ENCODE results near the gene TRMT1L. TPM values are rescaled to one million over a fixed set of nuclear protein-coding genes. Genes with fewer than 3 reads are reported as not detected.

TRMT1L gene
- total RNA-seq, 1 experiment from 2014 or later = 26.1 TPM

DNA sequence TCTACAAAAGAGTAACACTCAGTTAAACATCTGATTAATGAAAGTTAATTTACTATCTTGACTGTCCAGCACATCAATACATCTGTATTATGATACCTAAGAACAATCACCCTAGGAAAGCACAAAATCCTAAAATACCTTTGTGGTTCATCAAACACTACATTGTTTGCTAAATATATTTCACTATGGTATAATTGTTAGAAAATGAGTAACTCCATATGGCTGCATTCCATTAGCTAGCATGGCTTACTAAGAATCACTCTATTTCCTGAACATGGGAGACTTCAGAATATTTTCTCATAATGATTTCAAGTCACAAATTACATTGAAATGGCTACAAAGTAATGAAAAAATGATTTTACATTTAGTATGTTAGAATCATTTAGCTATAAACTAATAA is 12.5 kb downstream of the TRMT1L start:
- DNase-seq = no peak
- Histone ChIP-seq H3K4me3 (ENCODE audit: low read length) (no peak overlapping the region), H3K9me2 (replicated peaks; ENCODE audit: insufficient read depth, low read length) (no peaks in the 10 kb centered on the region), H3K27me3 (ENCODE audit: low read length) (no peaks in the 10 kb centered on the region), H3K27ac (ENCODE audit: low read length) (no peak overlapping the region), H3K4me1 (ENCODE audit: low read length) (no peaks in the 10 kb centered on the region), H3K4me2 (ENCODE audit: low read depth, low read length, poor library complexity, severe bottlenecking) (no peak overlapping the region), H3K9ac (ENCODE audit: low read length) (no peak overlapping the region), H2AFZ (ENCODE audit: low read length) (no peak overlapping the region), H4K20me1 (ENCODE audit: insufficient read depth, low read depth, low read length) (no peaks in the 10 kb centered on the region), H3K79me2 (ENCODE audit: low read length) (no peaks in the 10 kb centered on the region), H3K36me3 (ENCODE audit: insufficient read depth, low read length) (peaks cover 47% of the 10 kb centered on the region), H3K9me3 (ENCODE audit: low read length) (no peaks in the 10 kb centered on the region)

DNA sequence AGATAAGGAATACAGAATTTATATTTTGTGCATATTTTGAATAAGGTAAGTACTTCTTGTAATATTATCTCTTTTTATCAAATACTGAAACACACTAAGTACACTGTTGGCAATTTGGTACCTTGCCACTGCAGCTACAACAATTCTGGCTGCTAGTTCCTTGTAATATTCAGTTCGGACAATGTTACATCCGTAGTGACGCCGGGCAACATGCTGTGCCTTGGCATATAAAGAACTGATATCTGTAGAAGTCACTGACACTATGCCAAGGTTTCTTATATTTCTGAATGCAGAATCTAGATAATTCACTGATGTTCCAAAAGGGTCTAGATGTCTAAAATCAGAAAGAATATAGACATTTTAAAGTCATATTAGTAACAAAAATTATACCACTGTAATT is 17.5 kb downstream of the TRMT1L start:
- no peak for DNase-seq
- no peaks in the 10 kb centered on the region for H3K27me3 ChIP-seq (ENCODE audit: low read length)
- H3K4me1 ChIP-seq (ENCODE audit: low read length) = no peaks in the 10 kb centered on the region
- peaks cover 30% of the 10 kb centered on the region for H3K36me3 ChIP-seq (ENCODE audit: insufficient read depth, low read length)
- no peak overlapping the region for H3K9ac ChIP-seq (ENCODE audit: low read length)
- no peaks in the 10 kb centered on the region for H3K79me2 ChIP-seq (ENCODE audit: low read length)
- no peak overlapping the region for H3K27ac ChIP-seq (ENCODE audit: low read length)
- no peaks in the 10 kb centered on the region for H3K9me2 ChIP-seq (replicated peaks; ENCODE audit: insufficient read depth, low read length)
- no peaks in the 10 kb centered on the region for H3K9me3 ChIP-seq (ENCODE audit: low read length)
- no peak overlapping the region for H3K4me2 ChIP-seq (ENCODE audit: low read depth, low read length, poor library complexity, severe bottlenecking)
- H4K20me1 ChIP-seq (ENCODE audit: insufficient read depth, low read depth, low read length) = no peaks in the 10 kb centered on the region
- no peak overlapping the region for H3K4me3 ChIP-seq (ENCODE audit: low read length)
- no peak overlapping the region for H2AFZ ChIP-seq (ENCODE audit: low read length)

- H3K4me1 ChIP-seq (ENCODE audit: low read length) = no peaks in the 10 kb centered on the region
- H3K4me2 ChIP-seq (ENCODE audit: low read depth, low read length, poor library complexity, severe bottlenecking) = no peak overlapping the region
- no peak overlapping the region for H3K9ac ChIP-seq (ENCODE audit: low read length)
- no peaks in the 10 kb centered on the region for H4K20me1 ChIP-seq (ENCODE audit: insufficient read depth, low read depth, low read length)
- no peaks in the 10 kb centered on the region for H3K9me3 ChIP-seq (ENCODE audit: low read length)
- DNase-seq = no peak
- H3K4me3 ChIP-seq (ENCODE audit: low read length) = no peak overlapping the region
- no peaks in the 10 kb centered on the region for H3K27me3 ChIP-seq (ENCODE audit: low read length)
- no peaks in the 10 kb centered on the region for H3K9me2 ChIP-seq (replicated peaks; ENCODE audit: insufficient read depth, low read length)
- H2AFZ ChIP-seq (ENCODE audit: low read length) = no peak overlapping the region
- no peak overlapping the region for H3K27ac ChIP-seq (ENCODE audit: low read length)
- peaks cover 27% of the 10 kb centered on the region for H3K36me3 ChIP-seq (ENCODE audit: insufficient read depth, low read length)
- no peaks in the 10 kb centered on the region for H3K79me2 ChIP-seq (ENCODE audit: low read length)
Observed at GRCh38 chr1:185137896-185138545, 18.7 kb downstream of the TRMT1L start.

DNA sequence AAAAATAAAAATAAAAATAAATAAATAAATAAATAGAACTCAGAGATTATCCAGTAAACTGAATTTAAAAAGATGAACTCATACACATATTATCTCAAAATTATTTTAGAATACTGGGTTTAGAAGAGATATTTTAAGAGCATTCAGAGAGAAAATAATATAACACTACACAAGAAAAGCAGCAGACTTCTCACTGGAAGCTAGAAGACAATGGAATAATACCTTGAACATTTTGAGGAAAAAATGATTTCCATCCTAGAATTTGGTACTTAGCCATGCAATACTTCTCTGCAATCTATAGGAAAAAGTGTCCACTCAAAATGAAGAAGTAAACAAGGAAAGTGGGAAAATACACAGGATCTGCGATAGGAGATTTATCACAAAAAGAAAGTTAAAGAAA is 24.2 kb downstream of the TRMT1L start:
- no peaks in the 10 kb centered on the region for H3K9me3 ChIP-seq (ENCODE audit: low read length)
- peaks cover 29% of the 10 kb centered on the region for H3K36me3 ChIP-seq (ENCODE audit: insufficient read depth, low read length)
- no peak overlapping the region for H2AFZ ChIP-seq (ENCODE audit: low read length)

GRCh38 chr1:185129708-185130107 is 27.0 kb downstream of the TRMT1L start:
- peaks cover 15% of the 10 kb centered on the region; the same call in 1 of the 2 replicates for H3K36me3 ChIP-seq (ENCODE audit: insufficient read depth, low read length)
- no peaks in the 10 kb centered on the region for H3K9me3 ChIP-seq (ENCODE audit: low read length)
- no peaks in the 10 kb centered on the region for H3K4me1 ChIP-seq (ENCODE audit: low read length)
- no peak overlapping the region for H3K4me3 ChIP-seq (ENCODE audit: low read length)
- no peak overlapping the region for H2AFZ ChIP-seq (ENCODE audit: low read length)
- H4K20me1 ChIP-seq (ENCODE audit: insufficient read depth, low read depth, low read length) = no peaks in the 10 kb centered on the region
- H3K4me2 ChIP-seq (ENCODE audit: low read depth, low read length, poor library complexity, severe bottlenecking) = no peak overlapping the region
- no peaks in the 10 kb centered on the region for H3K79me2 ChIP-seq (ENCODE audit: low read length)
- no peak for DNase-seq
- H3K27ac ChIP-seq (ENCODE audit: low read length) = no peak overlapping the region
- H3K9ac ChIP-seq (ENCODE audit: low read length) = no peak overlapping the region
- H3K27me3 ChIP-seq (ENCODE audit: low read length) = no peaks in the 10 kb centered on the region
- H3K9me2 ChIP-seq (replicated peaks; ENCODE audit: insufficient read depth, low read length) = no peaks in the 10 kb centered on the region

More for the DNA sequence above, 24.2 kb downstream of the TRMT1L start:
- H3K4me3 ChIP-seq (ENCODE audit: low read length) = no peak overlapping the region
- no peaks in the 10 kb centered on the region for H3K79me2 ChIP-seq (ENCODE audit: low read length)
- no peaks in the 10 kb centered on the region for H3K4me1 ChIP-seq (ENCODE audit: low read length)
- H3K9ac ChIP-seq (ENCODE audit: low read length) = no peak overlapping the region
- H3K27me3 ChIP-seq (ENCODE audit: low read length) = no peaks in the 10 kb centered on the region
- H3K27ac ChIP-seq (ENCODE audit: low read length) = no peak overlapping the region
- H4K20me1 ChIP-seq (ENCODE audit: insufficient read depth, low read depth, low read length) = no peaks in the 10 kb centered on the region
- DNase-seq = no peak
- no peak overlapping the region for H3K4me2 ChIP-seq (ENCODE audit: low read depth, low read length, poor library complexity, severe bottlenecking)
- no peaks in the 10 kb centered on the region for H3K9me2 ChIP-seq (replicated peaks; ENCODE audit: insufficient read depth, low read length)

- H3K9ac ChIP-seq (ENCODE audit: low read length) = no peak overlapping the region
- no peaks in the 10 kb centered on the region for H3K4me1 ChIP-seq (ENCODE audit: low read length)
- H3K27ac ChIP-seq (ENCODE audit: low read length) = no peak overlapping the region
- no peaks in the 10 kb centered on the region for H3K79me2 ChIP-seq (ENCODE audit: low read length)
- H3K9me3 ChIP-seq (ENCODE audit: low read length) = peaks cover 5% of the 10 kb centered on the region; the same call in 1 of the 2 replicates
- H3K36me3 ChIP-seq (ENCODE audit: insufficient read depth, low read length) = no peaks in the 10 kb centered on the region
- no peaks in the 10 kb centered on the region for H3K9me2 ChIP-seq (replicated peaks; ENCODE audit: insufficient read depth, low read length)
- no peak for DNase-seq
- H2AFZ ChIP-seq (ENCODE audit: low read length) = no peak overlapping the region
- no peak overlapping the region for H3K4me2 ChIP-seq (ENCODE audit: low read depth, low read length, poor library complexity, severe bottlenecking)
- no peak overlapping the region for H3K4me3 ChIP-seq (ENCODE audit: low read length)
- no peaks in the 10 kb centered on the region for H4K20me1 ChIP-seq (ENCODE audit: insufficient read depth, low read depth, low read length)
- no peaks in the 10 kb centered on the region for H3K27me3 ChIP-seq (ENCODE audit: low read length)
Observed at GRCh38 chr1:185112356-185112755, 44.4 kb downstream of the TRMT1L start.

GRCh38 chr1:185111873-185112272 is 44.9 kb downstream of the TRMT1L start:
- no peak overlapping the region for H3K27ac ChIP-seq (ENCODE audit: low read length)
- no peaks in the 10 kb centered on the region for H3K9me2 ChIP-seq (replicated peaks; ENCODE audit: insufficient read depth, low read length)
- no peak overlapping the region for H2AFZ ChIP-seq (ENCODE audit: low read length)
- no peak overlapping the region for H3K4me3 ChIP-seq (ENCODE audit: low read length)
- no peaks in the 10 kb centered on the region for H3K27me3 ChIP-seq (ENCODE audit: low read length)
- no peak overlapping the region for H3K4me2 ChIP-seq (ENCODE audit: low read depth, low read length, poor library complexity, severe bottlenecking)
- no peak overlapping the region for H3K9ac ChIP-seq (ENCODE audit: low read length)
- no peaks in the 10 kb centered on the region for H3K79me2 ChIP-seq (ENCODE audit: low read length)
- H4K20me1 ChIP-seq (ENCODE audit: insufficient read depth, low read depth, low read length) = no peaks in the 10 kb centered on the region
- no peak for DNase-seq
- H3K36me3 ChIP-seq (ENCODE audit: insufficient read depth, low read length) = no peaks in the 10 kb centered on the region
- H3K9me3 ChIP-seq (ENCODE audit: low read length) = peaks cover 5% of the 10 kb centered on the region; the same call in 1 of the 2 replicates
- H3K4me1 ChIP-seq (ENCODE audit: low read length) = no peaks in the 10 kb centered on the region

GRCh38 chr1:185110145-185110544 is 46.6 kb downstream of the TRMT1L start:
- Histone ChIP-seq H3K4me1 (ENCODE audit: low read length) (no peaks in the 10 kb centered on the region), H3K9me3 (ENCODE audit: low read length) (peaks cover 5% of the 10 kb centered on the region; the same call in 1 of the 2 replicates), H3K9ac (ENCODE audit: low read length) (no peak overlapping the region), H3K27me3 (ENCODE audit: low read length) (no peaks in the 10 kb centered on the region), H3K79me2 (ENCODE audit: low read length) (no peaks in the 10 kb centered on the region), H4K20me1 (ENCODE audit: insufficient read depth, low read depth, low read length) (no peaks in the 10 kb centered on the region), H3K36me3 (ENCODE audit: insufficient read depth, low read length) (0 out of 2 replicates have a peak, but pooled peaks cover 7% of the 10 kb centered on the region), H3K27ac (ENCODE audit: low read length) (no peak overlapping the region), H2AFZ (ENCODE audit: low read length) (no peak overlapping the region), H3K4me3 (ENCODE audit: low read length) (no peak overlapping the region), H3K9me2 (replicated peaks; ENCODE audit: insufficient read depth, low read length) (no peaks in the 10 kb centered on the region), H3K4me2 (ENCODE audit: low read depth, low read length, poor library complexity, severe bottlenecking) (no peak overlapping the region)
- no peak for DNase-seq
